NAMALWA (cell line): ENCODE results near the gene ELMO3.

ENCODE experiments used
- DNase-seq: peaks from one replicate; pipeline ENCODE4 v3.0.0-alpha.2; 2015; ENCODE audit warnings: low spot score

The ELMO3 gene

DNA sequence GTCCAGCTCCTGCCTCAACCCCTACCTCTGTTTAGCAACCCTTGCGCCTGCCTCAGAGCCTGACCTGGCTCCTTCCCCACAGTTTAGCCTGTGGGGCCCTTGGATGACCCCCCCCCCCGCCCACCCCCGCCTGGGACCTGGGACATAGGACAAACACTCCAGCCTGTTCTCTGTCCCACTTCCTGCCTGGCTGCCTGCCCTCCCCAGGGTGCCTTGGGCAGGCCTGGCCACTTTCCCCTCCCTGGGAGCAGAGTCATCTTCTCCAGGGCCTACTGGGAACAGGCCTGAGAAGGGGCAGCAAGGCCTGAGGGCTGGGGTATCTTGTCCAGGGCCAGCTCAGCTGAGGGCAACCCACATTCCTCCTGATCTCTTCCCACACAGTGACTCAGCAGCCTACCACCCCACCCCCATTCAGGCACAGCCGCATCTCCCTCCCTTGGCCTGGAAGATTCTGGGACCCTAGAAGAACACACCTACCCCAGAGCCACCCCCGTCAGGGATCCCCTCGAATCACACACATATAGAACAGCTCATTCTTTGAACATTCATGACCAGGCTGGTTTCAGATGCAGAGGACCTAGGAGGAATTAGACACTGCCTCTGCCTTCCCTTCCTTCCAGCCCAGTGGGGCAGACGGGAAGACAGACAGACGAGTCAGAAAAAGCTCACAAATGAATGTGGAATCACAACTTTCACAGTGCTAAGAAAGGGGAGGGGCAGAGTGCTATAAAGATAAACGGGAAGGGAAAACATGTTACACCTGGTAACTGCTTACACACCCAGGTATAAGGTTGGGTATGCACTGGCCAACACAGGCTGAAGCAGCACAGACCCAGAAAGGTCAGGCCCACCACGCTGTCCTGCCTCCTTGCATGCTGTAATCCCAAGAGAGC lies 42.3 kb downstream of the ELMO3 start:
- DNase-seq: no peak

DNA sequence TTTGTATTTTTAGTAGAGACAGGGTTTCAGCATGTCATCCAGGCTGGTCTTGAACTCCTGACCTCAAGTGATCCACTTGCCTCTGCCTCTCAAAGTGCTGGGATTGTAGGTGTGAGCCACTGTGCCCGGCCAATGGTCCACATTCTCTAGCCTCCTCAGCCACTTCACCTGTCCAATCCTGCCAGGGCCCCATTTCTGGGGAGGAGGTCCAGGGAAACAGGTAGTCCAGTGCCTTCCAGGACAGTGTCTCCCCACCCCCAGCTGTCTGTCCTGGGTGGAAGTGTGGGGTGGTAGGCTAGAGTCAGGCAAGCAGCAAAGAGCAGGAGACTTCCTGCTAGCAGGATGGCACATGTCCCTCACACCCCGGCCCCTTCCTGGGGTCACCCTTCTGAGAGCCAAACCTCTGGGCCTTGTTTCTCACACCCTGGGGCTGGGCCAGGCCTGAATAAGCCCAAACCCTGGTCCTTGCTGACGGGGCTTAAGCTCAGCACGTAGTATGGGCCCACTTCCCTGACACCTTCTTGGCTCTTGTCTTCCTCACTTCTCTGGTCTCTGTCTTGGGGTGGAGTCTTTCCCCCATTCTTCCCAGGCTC lies 43.3 kb downstream of the ELMO3 start:
- DNase-seq: no peak

DNA sequence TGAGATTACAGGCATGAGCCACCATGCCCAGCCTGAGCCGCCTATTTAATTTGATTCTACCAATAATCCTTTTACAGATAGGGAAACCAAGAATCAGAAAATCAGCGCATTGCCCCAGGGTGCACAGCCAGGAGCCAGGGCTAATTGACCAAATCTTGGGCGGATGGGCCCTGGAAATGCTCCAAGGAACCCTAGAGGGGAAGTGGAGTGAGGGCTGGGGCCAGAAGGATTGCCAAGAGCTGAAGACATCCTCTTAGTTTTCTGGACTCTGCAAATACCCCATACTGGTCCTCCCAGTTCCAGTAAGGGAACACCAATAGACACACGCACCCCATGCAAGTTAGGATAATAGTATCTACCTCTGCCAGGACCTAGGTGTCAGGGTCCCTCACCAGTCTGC lies 44.5 kb downstream of the ELMO3 start:
- no peak for DNase-seq

DNA sequence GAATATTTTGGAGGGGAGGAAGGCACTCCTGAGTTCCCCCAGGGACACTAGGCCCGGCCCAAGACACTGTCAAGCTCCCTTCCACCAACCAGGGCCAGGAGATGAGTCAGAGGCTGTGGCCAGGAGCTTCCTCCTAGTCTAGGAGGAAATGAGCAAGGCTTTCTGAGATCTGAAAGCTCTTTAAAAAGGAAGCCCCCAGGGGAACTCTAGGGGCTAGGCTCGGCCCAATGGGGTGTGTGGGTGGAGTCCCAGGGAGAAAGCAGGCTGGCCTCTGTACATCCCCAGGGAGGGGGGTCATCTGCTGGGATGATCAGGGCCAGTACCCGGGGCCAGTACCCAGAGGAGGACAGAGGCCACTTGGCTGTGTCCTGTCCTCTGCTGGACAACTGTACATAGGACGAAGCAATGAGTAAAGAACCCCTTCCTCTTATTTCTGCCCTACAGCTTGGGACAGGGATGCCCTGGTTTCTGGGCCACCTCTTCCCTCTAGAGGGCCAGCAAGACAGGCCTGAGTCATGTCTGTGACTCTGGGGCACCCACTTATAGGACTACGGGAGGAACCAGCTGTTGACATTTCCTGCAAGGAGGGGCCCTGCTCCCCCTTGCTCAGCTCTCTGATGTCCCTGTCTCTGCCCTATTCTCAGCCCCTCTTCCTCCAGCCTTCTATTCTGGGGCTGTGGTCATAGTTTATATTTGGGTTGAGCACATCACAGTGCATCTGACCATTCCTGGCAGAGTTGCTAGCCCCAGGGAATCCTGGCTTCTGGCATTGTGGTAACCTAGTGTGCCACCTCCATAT lies 45.7 kb downstream of the ELMO3 start:
- peak; percentile 89 for DNase-seq

DNA sequence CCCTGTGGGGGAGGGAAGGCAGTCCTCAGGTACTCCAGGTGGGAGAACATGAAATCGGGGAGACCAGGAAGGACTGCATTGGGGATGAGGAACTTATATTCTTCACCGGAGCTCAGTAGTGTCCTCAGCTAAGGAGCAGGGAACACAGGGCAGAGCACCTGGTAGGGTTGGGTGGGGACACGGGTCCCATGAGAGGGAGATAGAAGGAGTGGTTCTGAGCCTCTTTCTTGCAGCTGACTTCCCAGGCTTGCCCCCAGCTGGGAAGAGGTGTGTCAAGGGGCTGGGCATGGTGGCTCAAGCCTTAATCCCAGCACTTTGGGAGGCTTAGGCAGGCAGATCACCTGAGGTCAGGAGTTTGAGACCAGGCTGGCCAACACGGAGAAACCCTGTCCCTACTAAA lies 46.3 kb downstream of the ELMO3 start:
- DNase-seq: peak; percentile 41

DNA sequence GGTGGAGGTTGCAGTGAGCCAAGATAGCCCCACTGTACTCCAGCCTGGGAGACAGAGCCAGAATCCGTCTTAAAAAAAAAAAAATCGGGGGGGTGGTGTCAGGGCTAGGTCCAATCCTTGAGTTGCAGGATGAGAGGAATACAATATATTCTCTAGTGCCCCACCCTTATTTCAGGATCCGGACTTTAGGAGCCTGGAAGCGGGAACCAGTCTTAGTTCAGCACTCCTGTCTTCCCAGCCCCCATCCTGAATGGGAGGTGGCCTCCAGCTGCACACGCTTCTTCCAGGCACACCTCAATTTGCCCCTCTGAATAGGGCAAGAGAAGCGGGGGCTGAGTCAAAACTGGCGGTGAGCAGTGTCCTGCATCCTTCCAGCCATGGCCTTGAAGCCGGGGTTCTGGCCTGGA lies 46.7 kb downstream of the ELMO3 start:
- no peak for DNase-seq

DNA sequence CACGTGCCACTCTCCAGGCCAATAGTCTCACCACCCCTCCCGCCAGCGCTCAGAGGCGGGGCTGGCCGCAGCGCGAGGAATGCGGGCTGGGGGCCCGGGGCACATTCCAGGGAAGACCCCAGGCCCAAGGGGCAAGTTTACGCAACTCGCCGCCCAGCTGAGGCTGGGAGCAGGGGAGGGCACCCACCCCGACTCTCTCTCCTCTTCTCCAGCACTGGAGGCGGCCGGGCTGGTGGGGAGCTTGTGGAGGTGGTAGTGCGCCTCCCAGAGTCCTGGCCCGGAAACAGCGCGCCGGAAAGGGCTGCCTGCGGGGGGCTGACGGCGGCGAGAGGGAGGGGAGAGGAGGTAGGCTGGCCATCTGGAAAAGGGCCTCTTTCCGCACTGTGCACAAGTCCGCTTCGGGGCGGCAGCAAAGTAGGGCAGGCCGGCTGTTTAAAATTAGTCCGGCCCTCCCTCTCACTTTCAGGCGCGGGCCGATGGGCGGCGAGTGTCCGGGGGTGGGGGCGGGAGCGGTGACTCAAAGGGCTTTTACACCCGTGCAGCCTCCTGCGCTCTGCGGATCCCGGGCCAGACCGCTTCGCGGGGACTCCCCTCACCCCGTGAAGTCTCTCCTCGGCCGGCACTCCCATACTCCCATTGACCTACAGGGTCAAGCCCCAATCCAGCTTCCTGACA lies 47.3 kb downstream of the ELMO3 start:
- DNase-seq: peak; percentile 69

DNA sequence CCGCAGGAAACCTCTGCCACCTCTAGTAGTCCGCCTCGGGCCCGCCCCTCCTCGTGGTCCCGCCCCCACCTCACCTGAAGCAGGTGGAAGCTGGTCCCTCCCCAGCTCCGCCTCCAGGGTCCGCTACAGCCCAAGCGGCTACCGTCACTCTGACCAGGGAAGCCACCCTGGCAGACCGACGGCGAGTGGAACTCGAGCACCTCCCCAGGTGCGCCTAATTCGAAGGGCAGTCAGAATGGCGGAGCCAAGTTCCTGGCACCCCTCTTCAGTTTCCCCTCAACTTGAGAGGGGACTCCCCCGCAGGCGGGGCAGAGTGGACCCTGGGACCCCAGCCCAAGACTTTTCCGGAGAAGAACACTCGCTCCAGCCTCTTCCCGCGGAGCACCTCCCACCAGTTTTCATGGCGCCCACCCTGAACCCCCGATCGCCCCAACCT lies 47.8 kb downstream of the ELMO3 start:
- peak; percentile 56 for DNase-seq

DNA sequence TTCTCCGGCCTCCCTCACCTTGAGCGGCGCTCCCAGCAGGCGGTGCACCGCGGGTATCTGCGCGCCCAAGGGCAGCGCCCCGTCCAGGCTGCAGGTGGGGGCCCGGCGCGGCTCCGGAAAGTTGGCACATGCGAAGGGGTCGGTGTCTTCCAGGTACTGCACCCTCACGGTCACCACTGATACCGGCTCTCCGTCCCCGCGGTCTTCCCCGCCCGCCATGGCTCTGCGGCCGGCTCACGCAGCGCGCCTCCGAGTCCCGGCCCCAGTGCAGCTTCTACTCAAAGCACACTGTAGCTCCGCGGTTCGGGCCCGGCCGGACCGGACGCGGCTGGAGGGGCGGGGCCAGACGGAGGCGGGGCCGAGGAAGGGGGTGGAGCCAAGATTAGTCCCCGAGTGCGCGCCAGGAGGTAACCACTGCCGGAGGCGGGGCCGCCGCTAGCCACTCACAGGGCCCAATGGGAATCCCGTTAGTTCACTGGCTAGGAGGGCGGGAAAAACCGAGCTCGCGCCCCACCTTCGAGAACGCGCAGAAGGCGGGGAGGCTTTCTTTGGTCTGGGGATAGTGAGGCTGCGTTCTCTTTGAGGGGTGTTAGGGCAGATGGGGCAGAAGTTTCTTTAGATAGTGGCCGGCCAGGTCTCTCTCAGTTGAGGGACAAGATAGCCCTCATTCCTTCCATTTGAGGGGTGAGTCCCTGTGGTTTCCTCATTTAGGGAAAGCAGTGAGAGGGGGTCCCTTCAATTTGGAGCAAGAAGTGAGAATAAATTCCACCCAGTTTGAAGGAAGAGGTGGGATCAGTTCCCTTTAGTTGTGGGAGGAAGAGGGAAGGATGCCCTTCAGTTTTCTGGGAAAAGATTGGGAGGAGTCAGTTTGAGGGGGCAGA lies 48.5 kb downstream of the ELMO3 start, which contains the start of gene FHOD1:
Gene FHOD1, minus strand, starts transcription at position 290 of the 881 bp plus-strand sequence. Its CDS starts 71 bp downstream, at position 219.
- peak; percentile 98 for DNase-seq

DNA sequence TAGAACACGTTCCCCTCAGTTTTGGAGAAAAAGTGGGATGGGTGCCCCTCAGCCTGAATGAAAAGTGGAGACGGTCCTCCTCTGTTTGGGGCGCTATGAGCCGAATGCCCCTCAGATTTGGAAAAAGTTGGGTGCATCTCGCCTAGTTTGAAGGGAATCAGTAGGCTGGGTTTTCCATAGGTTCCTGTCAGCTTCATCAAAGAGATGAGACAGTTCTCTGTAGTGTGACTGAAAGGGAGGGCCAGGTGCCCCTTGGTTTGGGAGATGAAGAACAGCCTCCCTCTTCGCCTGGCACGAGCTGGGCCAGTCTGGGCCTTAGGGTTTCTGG lies 49.1 kb downstream of the ELMO3 start:
- peak; percentile 36 for DNase-seq

DNA sequence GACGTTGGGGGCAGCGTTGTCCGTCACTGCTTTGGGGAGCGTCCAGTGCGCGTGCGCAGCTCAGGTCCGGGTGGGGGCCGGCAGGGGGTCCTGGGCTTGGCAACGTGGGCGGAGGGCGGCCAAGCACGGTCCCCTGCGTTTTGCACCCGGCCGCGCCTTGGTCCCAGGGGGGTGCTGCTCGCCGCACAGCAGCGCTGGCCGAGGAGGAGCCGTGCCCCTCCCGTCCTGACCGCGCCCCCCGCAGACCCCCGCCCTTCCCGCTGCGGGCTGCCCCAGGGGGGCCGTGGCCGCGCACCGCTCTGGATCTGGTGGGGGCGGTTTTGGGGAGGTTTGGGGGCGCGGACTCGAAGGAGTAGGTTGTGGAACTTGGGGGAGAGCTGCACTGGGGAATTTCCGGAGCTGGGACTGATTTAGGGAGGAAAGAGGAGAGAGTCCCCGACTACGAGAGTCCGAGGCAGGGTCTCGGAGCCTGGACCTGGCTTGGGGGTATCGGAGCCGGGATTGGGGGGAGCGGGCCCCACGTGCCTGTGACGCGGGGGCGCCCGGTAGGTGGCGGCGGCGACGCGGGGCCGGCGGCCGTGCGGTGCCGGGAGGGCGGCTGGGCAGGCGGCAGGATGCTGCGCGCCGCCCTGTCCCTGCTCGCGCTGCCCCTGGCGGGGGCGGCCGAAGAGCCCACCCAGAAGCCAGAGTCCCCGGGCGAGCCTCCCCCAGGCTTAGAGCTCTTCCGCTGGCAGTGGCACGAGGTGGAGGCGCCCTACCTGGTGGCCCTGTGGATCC lies 49.7 kb downstream of the ELMO3 start, which contains the start of gene SLC9A5:
Gene SLC9A5, plus strand, starts transcription at position 579 of the 777 bp plus-strand sequence. Its CDS starts 36 bp downstream, at position 615.
- peak; percentile 40 for DNase-seq

DNA sequence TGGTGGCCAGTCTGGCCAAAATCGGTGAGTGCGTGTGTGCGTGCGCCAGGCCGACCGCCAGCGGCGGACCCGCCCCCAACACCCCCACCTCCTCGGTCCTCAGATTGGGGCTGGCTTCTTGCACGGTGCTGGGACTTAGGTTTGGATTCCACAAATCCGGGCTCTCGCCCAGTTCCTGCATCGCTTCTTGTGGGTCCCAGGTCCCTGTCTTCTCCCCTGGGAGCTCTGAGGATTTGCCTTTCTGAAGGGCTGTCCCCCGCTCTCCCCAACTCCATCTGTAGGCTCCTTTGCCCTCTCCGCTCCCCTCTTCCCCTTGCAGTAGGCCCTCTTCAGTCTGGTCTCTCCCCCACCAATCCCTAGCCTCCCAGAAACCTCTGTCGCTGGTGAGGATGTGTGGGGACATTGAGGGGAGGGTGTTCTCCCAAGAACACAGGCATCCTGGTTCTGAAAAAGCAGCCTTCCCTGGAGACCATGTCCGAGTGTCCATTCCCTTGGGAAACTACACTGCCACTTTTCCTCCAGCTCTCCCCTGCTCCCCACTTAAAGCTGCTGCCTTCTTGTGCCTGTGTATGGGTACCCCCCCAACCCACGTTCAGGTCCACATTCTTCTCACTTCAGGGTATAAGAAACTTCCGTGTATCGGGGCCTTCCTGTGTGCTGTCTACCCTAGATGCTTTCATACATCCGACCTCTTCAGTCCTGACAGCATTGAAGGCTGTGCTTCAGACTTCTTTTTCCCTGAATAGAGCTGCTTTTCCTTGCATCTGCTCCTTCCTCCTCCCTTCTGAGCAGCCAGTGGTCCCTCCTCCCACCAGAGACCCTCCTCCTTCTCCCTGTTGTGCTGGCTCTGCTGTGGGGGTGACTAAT lies 50.5 kb downstream of the ELMO3 start:
- DNase-seq: no peak

DNA sequence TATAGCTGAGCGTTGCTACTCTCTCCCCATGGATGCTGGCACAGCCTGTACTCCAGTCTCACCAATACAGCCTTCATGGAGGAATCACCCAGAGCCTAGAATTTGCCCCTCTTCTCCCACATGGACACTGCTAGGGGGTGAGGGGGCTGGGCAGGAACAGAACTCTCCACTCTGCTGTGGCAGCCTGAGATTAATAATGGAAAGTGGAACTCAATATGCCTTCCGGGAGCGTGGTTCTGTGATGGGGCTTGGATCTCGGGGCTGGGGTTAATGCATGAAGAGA lies 51.1 kb downstream of the ELMO3 start:
- DNase-seq: no peak

DNA sequence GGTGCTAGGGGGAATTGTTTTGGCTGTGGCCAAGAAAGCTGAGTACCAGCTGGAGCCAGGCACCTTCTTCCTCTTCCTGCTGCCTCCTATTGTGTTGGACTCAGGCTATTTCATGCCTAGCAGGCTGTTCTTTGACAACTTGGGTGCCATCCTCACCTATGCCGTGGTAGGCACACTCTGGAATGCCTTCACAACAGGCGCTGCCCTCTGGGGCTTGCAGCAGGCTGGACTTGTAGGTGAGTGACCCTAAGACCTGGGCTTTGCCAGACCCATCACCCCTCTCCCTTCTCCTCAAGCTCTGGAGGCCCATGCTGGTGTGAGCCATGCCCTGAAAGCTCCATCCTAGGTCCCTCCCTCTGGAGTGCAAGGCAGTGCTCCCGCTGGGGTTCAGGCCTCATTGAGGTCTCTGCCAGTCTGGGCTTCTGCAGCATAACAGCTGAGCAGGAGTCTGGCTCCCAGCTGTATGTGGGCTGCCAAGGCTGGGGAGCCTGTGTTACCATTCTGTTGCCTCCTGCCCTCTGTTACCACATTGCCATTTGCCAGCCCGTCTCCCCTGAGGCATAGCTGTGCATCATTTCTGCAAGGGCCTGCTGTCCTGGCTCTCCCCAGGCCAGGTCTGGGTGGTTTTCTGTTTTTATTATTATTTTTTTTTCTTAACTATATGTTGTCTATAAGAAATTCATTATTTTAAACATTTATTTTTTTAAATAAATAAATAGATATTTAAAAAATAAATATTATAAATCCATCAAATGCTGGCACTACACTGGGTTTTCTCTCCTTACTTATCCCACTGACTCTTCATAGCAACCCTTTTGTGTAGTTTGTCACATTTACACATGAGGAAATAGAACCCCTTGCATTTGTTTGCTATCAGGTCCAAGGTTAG lies 53.9 kb downstream of the ELMO3 start:
- no peak for DNase-seq
